ENCODE data around the gene LRRK1. TPM values are rescaled to one million over a fixed set of nuclear protein-coding genes. Genes with fewer than 3 reads are reported as not detected.

Gene LRRK1
- total and polyA plus RNA-seq, 2 experiments from 2014 or later = 2.6 to 4.5 TPM

DNA sequence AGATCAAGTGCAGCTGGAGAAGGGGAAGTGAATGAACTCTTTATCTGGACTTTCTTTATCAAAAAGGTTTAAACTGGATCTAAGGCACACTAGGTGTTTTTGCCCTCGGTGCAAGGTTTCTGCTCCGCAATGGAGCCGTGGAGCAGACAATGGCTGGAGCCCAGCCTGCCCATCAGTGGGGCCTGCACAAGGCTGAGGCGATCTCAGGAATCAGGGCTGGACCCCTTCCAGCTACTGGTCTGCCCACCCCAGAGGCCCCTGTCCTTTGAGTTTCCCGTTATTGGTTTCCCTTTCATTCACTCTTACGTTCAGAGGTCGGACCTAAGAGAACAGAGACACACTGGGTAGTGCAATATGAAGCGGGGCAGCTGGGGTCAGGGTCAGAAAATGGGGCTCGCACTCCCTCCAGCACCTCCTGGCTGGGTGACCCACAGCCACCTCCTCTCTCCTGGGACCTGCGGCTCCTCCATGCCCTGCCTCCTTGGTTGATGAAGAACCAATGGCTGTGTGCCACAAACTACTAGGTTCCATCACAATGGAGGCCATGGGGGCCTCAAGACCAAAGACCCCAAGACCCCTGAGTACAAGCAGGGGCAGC, 168.1 kb downstream of the LRRK1 start:
- Histone ChIP-seq H4K20me1 (replicated peaks; ENCODE audit: insufficient read depth) (no peaks in the 10 kb centered on the region), H3K4me1 (ENCODE audit: insufficient read depth) (no peaks in the 10 kb centered on the region), H3K36me3 (ENCODE audit: insufficient read depth) (no peaks in the 10 kb centered on the region), H3K9me2 (ENCODE audit: insufficient read depth) (no peaks in the 10 kb centered on the region), H3K4me3 (no peak overlapping the region), H2AFZ (no peak overlapping the region; the same call in 1 of the 2 replicates), H3K79me2 (replicated peaks; ENCODE audit: insufficient read depth) (no peaks in the 10 kb centered on the region), H3K27ac (ENCODE audit: low read depth) (no peak overlapping the region), H3K27me3 (ENCODE audit: insufficient read depth) (no peaks in the 10 kb centered on the region), H3F3A (replicated peaks; ENCODE audit: low read depth) (no peaks in the 10 kb centered on the region), H3K4me2 (no peak overlapping the region)
- no peak overlapping the region for H3K27ac Mint-ChIP-seq
- ATAC-seq (no peak), DNase-seq (ENCODE audit: low spot score) (no peak)
- H3K4me1 Mint-ChIP-seq = peaks cover 10% of the 10 kb centered on the region; the same call in 2 of the 3 replicates
- no peaks in the 10 kb centered on the region for H3K36me3 Mint-ChIP-seq (ENCODE audit: low read depth)
- TF ChIP-seq ZNF462 (CRISPR knock-in tag; IDR thresholded peaks at IDR 0.05) (no peak), POLR2AphosphoS5 (IDR thresholded peaks at IDR 0.05; ENCODE audit: low read depth) (no peak), EZH2 (IDR thresholded peaks at IDR 0.05; ENCODE audit: low read depth, unreplicated experiment) (no peak), STAT1 (IDR thresholded peaks at IDR 0.05; ENCODE audit: unreplicated experiment) (no peak), CREB1 (CRISPR knock-in tag; IDR thresholded peaks at IDR 0.05; ENCODE audit: low read depth) (no peak), ZNF114 (CRISPR knock-in tag; IDR thresholded peaks at IDR 0.05) (no peak), JUNB (IDR thresholded peaks at IDR 0.05; ENCODE audit: unreplicated experiment) (no peak)
- TF ChIP-seq, protein P1, sequence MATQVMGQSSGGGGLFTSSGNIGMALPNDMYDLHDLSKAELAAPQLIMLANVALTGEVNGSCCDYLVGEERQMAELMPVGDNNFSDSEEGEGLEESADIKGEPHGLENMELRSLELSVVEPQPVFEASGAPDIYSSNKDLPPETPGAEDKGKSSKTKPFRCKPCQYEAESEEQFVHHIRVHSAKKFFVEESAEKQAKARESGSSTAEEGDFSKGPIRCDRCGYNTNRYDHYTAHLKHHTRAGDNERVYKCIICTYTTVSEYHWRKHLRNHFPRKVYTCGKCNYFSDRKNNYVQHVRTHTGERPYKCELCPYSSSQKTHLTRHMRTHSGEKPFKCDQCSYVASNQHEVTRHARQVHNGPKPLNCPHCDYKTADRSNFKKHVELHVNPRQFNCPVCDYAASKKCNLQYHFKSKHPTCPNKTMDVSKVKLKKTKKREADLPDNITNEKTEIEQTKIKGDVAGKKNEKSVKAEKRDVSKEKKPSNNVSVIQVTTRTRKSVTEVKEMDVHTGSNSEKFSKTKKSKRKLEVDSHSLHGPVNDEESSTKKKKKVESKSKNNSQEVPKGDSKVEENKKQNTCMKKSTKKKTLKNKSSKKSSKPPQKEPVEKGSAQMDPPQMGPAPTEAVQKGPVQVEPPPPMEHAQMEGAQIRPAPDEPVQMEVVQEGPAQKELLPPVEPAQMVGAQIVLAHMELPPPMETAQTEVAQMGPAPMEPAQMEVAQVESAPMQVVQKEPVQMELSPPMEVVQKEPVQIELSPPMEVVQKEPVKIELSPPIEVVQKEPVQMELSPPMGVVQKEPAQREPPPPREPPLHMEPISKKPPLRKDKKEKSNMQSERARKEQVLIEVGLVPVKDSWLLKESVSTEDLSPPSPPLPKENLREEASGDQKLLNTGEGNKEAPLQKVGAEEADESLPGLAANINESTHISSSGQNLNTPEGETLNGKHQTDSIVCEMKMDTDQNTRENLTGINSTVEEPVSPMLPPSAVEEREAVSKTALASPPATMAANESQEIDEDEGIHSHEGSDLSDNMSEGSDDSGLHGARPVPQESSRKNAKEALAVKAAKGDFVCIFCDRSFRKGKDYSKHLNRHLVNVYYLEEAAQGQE (IDR thresholded peaks at IDR 0.05; ENCODE audit: unreplicated experiment) = no peak
- TF ChIP-seq, protein P2, sequence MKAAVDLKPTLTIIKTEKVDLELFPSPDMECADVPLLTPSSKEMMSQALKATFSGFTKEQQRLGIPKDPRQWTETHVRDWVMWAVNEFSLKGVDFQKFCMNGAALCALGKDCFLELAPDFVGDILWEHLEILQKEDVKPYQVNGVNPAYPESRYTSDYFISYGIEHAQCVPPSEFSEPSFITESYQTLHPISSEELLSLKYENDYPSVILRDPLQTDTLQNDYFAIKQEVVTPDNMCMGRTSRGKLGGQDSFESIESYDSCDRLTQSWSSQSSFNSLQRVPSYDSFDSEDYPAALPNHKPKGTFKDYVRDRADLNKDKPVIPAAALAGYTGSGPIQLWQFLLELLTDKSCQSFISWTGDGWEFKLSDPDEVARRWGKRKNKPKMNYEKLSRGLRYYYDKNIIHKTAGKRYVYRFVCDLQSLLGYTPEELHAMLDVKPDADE (IDR thresholded peaks at IDR 0.05) = no peak
- TF ChIP-seq, protein P3, sequence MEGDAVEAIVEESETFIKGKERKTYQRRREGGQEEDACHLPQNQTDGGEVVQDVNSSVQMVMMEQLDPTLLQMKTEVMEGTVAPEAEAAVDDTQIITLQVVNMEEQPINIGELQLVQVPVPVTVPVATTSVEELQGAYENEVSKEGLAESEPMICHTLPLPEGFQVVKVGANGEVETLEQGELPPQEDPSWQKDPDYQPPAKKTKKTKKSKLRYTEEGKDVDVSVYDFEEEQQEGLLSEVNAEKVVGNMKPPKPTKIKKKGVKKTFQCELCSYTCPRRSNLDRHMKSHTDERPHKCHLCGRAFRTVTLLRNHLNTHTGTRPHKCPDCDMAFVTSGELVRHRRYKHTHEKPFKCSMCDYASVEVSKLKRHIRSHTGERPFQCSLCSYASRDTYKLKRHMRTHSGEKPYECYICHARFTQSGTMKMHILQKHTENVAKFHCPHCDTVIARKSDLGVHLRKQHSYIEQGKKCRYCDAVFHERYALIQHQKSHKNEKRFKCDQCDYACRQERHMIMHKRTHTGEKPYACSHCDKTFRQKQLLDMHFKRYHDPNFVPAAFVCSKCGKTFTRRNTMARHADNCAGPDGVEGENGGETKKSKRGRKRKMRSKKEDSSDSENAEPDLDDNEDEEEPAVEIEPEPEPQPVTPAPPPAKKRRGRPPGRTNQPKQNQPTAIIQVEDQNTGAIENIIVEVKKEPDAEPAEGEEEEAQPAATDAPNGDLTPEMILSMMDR (conservative IDR thresholded peaks at IDR 0.05; ENCODE audit: low read depth in 2 of 2) = no peak
- H3K4me3 Mint-ChIP-seq = no peak overlapping the region
- H3K27me3 Mint-ChIP-seq (ENCODE audit: insufficient read depth, low read depth, poor library complexity) = peaks cover 10% of the 10 kb centered on the region
- H3K9me3 Mint-ChIP-seq = 0 out of 3 replicates have a peak, but pooled peaks cover 3% of the 10 kb centered on the region

Data from GM23338 (cell line).